Activated naive CD4-positive, alpha-beta T cell treated with anti-CD3 and anti-CD28 coated beads for 36 hours (primary cell): Measurements from ENCODE around the gene CTAG1B. TPM values are rescaled to one million over a fixed set of nuclear protein-coding genes. Genes with fewer than 3 reads are reported as not detected.
"Not testable (repeated sequence)": the region's sequence is repeated elsewhere in the genome, so short reads cannot be mapped to it uniquely, and the experiment has no call there.

Experiments used
- CTCF ChIA-PET: fragments of 350-600 bp; sonication (Branson Sonifier 250); formaldehyde crosslinking; loops from one replicate; lab custom pipeline; 2021; ENCODE audit warnings: antibody characterized with exemption; lab: Charles Lee
- DNase-seq: peaks from one replicate; pipeline ENCODE4 v3.0.0-alpha.2; 2020
- H3K27ac Mint-ChIP-seq: one replicate; pipeline ENCODE4 v1.8.0; 2021; ENCODE audit warnings: mild to moderate bottlenecking, mixed read lengths
- H3K27me3 Mint-ChIP-seq: one replicate; pipeline ENCODE4 v1.8.0; 2021; ENCODE audit warnings: low read depth, mixed read lengths
- H3K36me3 Mint-ChIP-seq: one replicate; pipeline ENCODE4 v1.8.0; 2021; ENCODE audit warnings: low read depth, mixed read lengths
- H3K4me1 Mint-ChIP-seq: one replicate; pipeline ENCODE4 v1.8.0; 2021; ENCODE audit warnings: low read depth, mixed read lengths
- H3K4me3 Mint-ChIP-seq: one replicate; pipeline ENCODE4 v1.8.0; 2021; ENCODE audit warnings: mild to moderate bottlenecking, moderate library complexity, mixed read lengths
- H3K9me3 Mint-ChIP-seq: one replicate; pipeline ENCODE4 v1.8.0; 2021; ENCODE audit warnings: mixed read lengths
- intact Hi-C: fragments of 100-400 bp; cut with micrococcal nuclease; formaldehyde crosslinking; loops from one replicate; pipeline ENCODE4 v1.15.1; 2023
- total RNA-seq, 2 experiments: library from RNA; stranded (reverse); gene quantifications; one replicate each; pipeline ENCODE4 v1.2.3, GENCODE V29; 2021

Gene CTAG1B
- total RNA-seq, 2 experiments from 2014 or later, result not detected

- intact Hi-C loops, result no loop called here
- no peaks in the 10 kb centered on the region for H3K27me3 Mint-ChIP-seq
- no peak overlapping the region for H3K27ac Mint-ChIP-seq
- no peaks in the 10 kb centered on the region for H3K36me3 Mint-ChIP-seq
- no peak for DNase-seq
- no peak overlapping the region for H3K4me3 Mint-ChIP-seq
- no peaks in the 10 kb centered on the region for H3K9me3 Mint-ChIP-seq
- CTCF ChIA-PET, result no interaction called here
- H3K4me1 Mint-ChIP-seq, result no peaks in the 10 kb centered on the region
These were observed 33.4 kb upstream of the CTAG1B start for GRCh38 chrX:154652311-154653047.

- Mint-ChIP-seq H3K27ac (no peak overlapping the region), H3K36me3 (no peaks in the 10 kb centered on the region), H3K9me3 (no peaks in the 10 kb centered on the region), H3K27me3 (no peaks in the 10 kb centered on the region), H3K4me3 (no peak overlapping the region), H3K4me1 (no peaks in the 10 kb centered on the region)
- CTCF ChIA-PET, result no interaction called here
- intact Hi-C loops, result no loop called here
- DNase-seq, result no peak
These were observed 31.1 kb upstream of the CTAG1B start for GRCh38 chrX:154650221-154650510.

GRCh38 chrX:154649503-154650220 is 30.6 kb upstream of the CTAG1B start:
- no peaks in the 10 kb centered on the region for H3K27me3 Mint-ChIP-seq
- no peak for DNase-seq
- H3K36me3 Mint-ChIP-seq, result no peaks in the 10 kb centered on the region
- no peaks in the 10 kb centered on the region for H3K4me1 Mint-ChIP-seq
- intact Hi-C loops, result no loop called here
- no peak overlapping the region for H3K4me3 Mint-ChIP-seq
- no peaks in the 10 kb centered on the region for H3K9me3 Mint-ChIP-seq
- CTCF ChIA-PET, result no interaction called here
- H3K27ac Mint-ChIP-seq, result no peak overlapping the region

DNA sequence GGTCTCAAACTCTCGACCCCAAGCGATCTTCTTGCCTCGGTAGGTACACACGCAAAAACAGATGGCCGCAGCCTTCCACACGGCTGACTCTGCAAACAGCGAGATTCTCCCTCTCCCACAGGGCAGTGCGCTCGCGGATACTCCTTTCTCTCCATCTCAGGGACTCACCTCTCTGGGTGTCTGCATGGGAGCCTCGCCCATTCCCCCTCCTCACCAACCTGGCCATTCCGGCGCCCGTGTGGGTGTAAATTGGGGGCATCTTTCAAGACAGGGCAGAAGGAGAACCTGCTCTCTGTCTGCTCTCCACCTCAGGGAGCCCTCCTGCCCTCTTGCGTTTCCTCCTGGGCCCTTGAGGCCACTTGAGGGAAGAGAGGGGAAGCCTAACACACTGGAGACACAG is 29.8 kb upstream of the CTAG1B start:
- no peak for DNase-seq
- Mint-ChIP-seq H3K9me3 (no peaks in the 10 kb centered on the region), H3K4me3 (no peak overlapping the region), H3K27me3 (no peaks in the 10 kb centered on the region), H3K36me3 (no peaks in the 10 kb centered on the region), H3K4me1 (no peaks in the 10 kb centered on the region), H3K27ac (no peak overlapping the region)
- intact Hi-C loops, result no loop called here
- CTCF ChIA-PET, result no interaction called here

DNA sequence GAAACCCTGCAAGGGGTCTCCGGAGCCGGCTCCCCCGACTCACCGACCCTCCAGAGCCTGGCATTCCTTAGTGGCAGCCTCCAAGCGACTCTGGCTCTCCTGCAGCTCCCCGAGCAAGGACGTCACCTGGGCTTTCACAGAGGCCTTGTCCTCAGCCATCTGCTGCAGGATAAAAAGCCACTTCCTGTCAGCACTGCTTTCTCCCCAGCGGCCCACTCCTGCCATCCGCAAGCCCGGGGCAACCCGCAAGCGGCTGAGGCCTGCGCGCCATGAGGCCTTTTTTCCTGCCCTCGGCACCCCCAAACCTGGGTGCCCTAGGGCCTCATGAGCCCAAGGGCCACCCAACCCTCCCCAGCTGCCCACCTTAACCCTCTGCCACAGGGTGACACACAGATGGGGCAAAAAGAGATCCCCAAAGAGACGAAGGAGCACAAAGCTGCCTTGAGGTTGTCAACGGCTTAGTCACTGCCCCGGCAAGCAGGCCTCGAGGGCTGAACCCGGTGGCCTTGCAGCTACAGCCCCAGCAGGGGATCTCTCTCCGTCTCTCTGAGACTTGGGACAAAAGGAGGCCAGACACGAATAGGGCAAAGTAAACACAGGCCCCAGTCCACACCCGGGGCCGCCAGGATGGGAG is 26.8 kb upstream of the CTAG1B start:
- H3K4me1 Mint-ChIP-seq, H3K4me3 Mint-ChIP-seq, CTCF ChIA-PET, H3K27me3 Mint-ChIP-seq, H3K36me3 Mint-ChIP-seq, DNase-seq, H3K27ac Mint-ChIP-seq, H3K9me3 Mint-ChIP-seq, intact Hi-C loops: not testable (repeated sequence)

- H3K4me1 Mint-ChIP-seq, intact Hi-C loops, CTCF ChIA-PET, H3K9me3 Mint-ChIP-seq, DNase-seq, H3K27ac Mint-ChIP-seq, H3K36me3 Mint-ChIP-seq, H3K4me3 Mint-ChIP-seq, H3K27me3 Mint-ChIP-seq: not testable (repeated sequence)
These were observed 24.6 kb upstream of the CTAG1B start for GRCh38 chrX:154643708-154644107.

GRCh38 chrX:154641740-154642139 is 22.7 kb upstream of the CTAG1B start:
- H3K36me3 Mint-ChIP-seq, H3K4me3 Mint-ChIP-seq, intact Hi-C loops, H3K4me1 Mint-ChIP-seq, H3K27ac Mint-ChIP-seq, CTCF ChIA-PET, DNase-seq, H3K27me3 Mint-ChIP-seq, H3K9me3 Mint-ChIP-seq: not testable (repeated sequence)

- H3K27me3 Mint-ChIP-seq, DNase-seq, intact Hi-C loops, CTCF ChIA-PET, H3K4me3 Mint-ChIP-seq, H3K36me3 Mint-ChIP-seq, H3K9me3 Mint-ChIP-seq, H3K27ac Mint-ChIP-seq, H3K4me1 Mint-ChIP-seq: not testable (repeated sequence)
These were observed 14.6 kb upstream of the CTAG1B start for GRCh38 chrX:154633661-154634060.

- H3K27me3 Mint-ChIP-seq, H3K4me1 Mint-ChIP-seq, H3K9me3 Mint-ChIP-seq, H3K36me3 Mint-ChIP-seq, DNase-seq, H3K4me3 Mint-ChIP-seq, intact Hi-C loops, H3K27ac Mint-ChIP-seq, CTCF ChIA-PET: not testable (repeated sequence)
These were observed 11.9 kb upstream of the CTAG1B start for GRCh38 chrX:154630949-154631348.

GRCh38 chrX:154628960-154629359 is 9.9 kb upstream of the CTAG1B start:
- H3K4me3 Mint-ChIP-seq, CTCF ChIA-PET, H3K9me3 Mint-ChIP-seq, H3K27me3 Mint-ChIP-seq, DNase-seq, intact Hi-C loops, H3K27ac Mint-ChIP-seq, H3K36me3 Mint-ChIP-seq, H3K4me1 Mint-ChIP-seq: not testable (repeated sequence)

- CTCF ChIA-PET, H3K27ac Mint-ChIP-seq, DNase-seq, H3K9me3 Mint-ChIP-seq, intact Hi-C loops, H3K27me3 Mint-ChIP-seq, H3K4me3 Mint-ChIP-seq, H3K4me1 Mint-ChIP-seq, H3K36me3 Mint-ChIP-seq: not testable (repeated sequence)
These were observed 1.8 kb upstream of the CTAG1B start for GRCh38 chrX:154620767-154621414.

DNA sequence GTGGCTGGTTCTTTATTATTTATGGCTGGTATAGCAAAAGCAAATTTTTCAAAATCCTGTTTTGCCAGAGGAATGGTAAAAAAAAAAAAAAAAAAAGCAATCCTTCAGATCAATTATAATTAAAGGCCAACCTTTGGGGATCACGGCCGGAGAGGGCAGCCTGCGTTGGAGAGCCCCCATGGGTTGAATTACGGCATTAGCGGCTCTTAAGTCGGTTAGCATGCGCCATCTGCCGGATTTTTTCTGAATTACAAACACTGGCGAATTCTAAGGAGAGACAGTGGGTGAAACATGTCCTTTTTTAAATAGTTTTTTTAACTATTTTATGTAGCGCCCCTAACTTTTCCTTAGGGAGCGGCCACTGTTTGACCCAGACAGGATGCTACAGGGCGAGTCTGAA is 5.5 kb downstream of the CTAG1B start:
- H3K9me3 Mint-ChIP-seq, CTCF ChIA-PET, DNase-seq, H3K27me3 Mint-ChIP-seq, intact Hi-C loops, H3K4me3 Mint-ChIP-seq, H3K4me1 Mint-ChIP-seq, H3K36me3 Mint-ChIP-seq, H3K27ac Mint-ChIP-seq: not testable (repeated sequence)
